OCI-LY7 (cell line): ENCODE data around the gene ARHGAP6.

Experiments used
- CTCF ChIP-seq: fragments of 200-600 bp; sonication (generic); conservative IDR thresholded peaks from 2 replicates; pipeline ENCODE4 v1.5.1; 2014; ENCODE audit warnings: mild to moderate bottlenecking, antibody characterized with exemption, low read length, moderate library complexity, mixed read lengths
- EZH2phosphoT487 ChIP-seq: fragments of 200-600 bp; sonication (generic); IDR thresholded peaks from 2 replicates; pipeline ENCODE4 v1.6.1; 2018; ENCODE audit warnings: low read depth, borderline replicate concordance, mild to moderate bottlenecking, mixed run types, antibody characterized with exemption, low read length, moderate library complexity, mixed read lengths

GRCh38 chrX:11641349-11642065, 24.2 kb downstream of the ARHGAP6 start:
- TF ChIP-seq CTCF = no peak
- TF ChIP-seq EZH2phosphoT487 = no peak
